Hepatocyte (in vitro differentiated cells): ENCODE measurements around the gene BBS10.

Experiments
- CTCF ChIP-seq: fragments of 200-600 bp; sonication (generic); IDR thresholded peaks from 2 replicates; pipeline ENCODE4 v1.5.1; 2016; ENCODE audit warnings: antibody characterized with exemption, mild to moderate bottlenecking; ENCODE audit not compliant: poor library complexity
- EZH2phosphoT487 ChIP-seq: fragments of 200-600 bp; sonication (generic); IDR thresholded peaks from one replicate; pipeline ENCODE4 v1.6.1; 2018; ENCODE audit warnings: antibody characterized with exemption, mild to moderate bottlenecking, low read depth, moderate library complexity; ENCODE audit not compliant: unreplicated experiment, severe bottlenecking

- TF ChIP-seq EZH2phosphoT487 (no peak), CTCF (no peak)
These were observed 35.8 kb upstream of the BBS10 start for GRCh38 chr12:76383988-76384387.
